Upper lobe of left lung (tissue), 6 donors: ENCODE results near the gene EXT2. TPM values are rescaled to one million over a fixed set of nuclear protein-coding genes. Genes with fewer than 3 reads are reported as not detected.

ENCODE experiments used
- ATAC-seq, 2 donors: fragments of 200-7000 bp; cut with Tn5 transposase; one replicate each; pipeline ENCODE4 v1.9.1; 2022; ENCODE audit warnings: mild to moderate bottlenecking in 2 of 2, moderate library complexity in 2 of 2; ENCODE audit not compliant: low FRiP score in 2 of 2
- DNase-seq, 2 donors: peaks; one replicate each; pipeline ENCODE4 v3.0.0-alpha.2; 2019 to 2020
- H3K27ac ChIP-seq, 4 donors: fragments of 200-600 bp; sonication (generic); one replicate each; pipeline ENCODE4 v1.5.1; 2016 to 2019
- H3K27me3 ChIP-seq, 4 donors: fragments of 200-600 bp; sonication (generic); one replicate each; pipeline ENCODE4 v1.5.1; 2017 to 2019
- H3K36me3 ChIP-seq, 4 donors: fragments of 200-600 bp; sonication (generic); one replicate each; pipeline ENCODE4 v1.5.1; 2016 to 2019
- H3K4me1 ChIP-seq, 4 donors: fragments of 200-600 bp; sonication (generic); one replicate each; pipeline ENCODE4 v1.5.1; 2018 to 2019
- H3K4me3 ChIP-seq, 4 donors: fragments of 200-600 bp; sonication (generic); one replicate each; pipeline ENCODE4 v1.5.1; 2017 to 2019; ENCODE audit warnings: mild to moderate bottlenecking in 2 of 4, moderate library complexity in 1 of 4
- H3K9me3 ChIP-seq, 4 donors: fragments of 200-600 bp; sonication (generic); one replicate each; pipeline ENCODE4 v1.5.1; 2018 to 2019
- CTCF ChIP-seq, 6 experiments: fragments of 450-650 bp in 4 of 6; fragments of 200-600 bp in 2 of 6; sonication (generic) in 2 of 6; IDR thresholded peaks; one replicate each; pipeline ENCODE4 v1.5.1; 2016 to 2019; ENCODE audit warnings: antibody characterized with exemption in 6 of 6
- EP300 ChIP-seq, 4 donors: sonication (generic); formaldehyde crosslinking; IDR thresholded peaks; one replicate each; pipeline ENCODE4 v1.5.1; 2017; ENCODE audit warnings: antibody characterized with exemption in 4 of 4, control low read depth in 2 of 4
- POLR2A ChIP-seq, 4 donors: fragments of 450-650 bp; IDR thresholded peaks; one replicate each; pipeline ENCODE4 v1.5.1; 2016 to 2017; ENCODE audit warnings: antibody characterized with exemption in 4 of 4, mild to moderate bottlenecking in 2 of 4
- POLR2AphosphoS5 ChIP-seq, 2 donors: sonication (generic); formaldehyde crosslinking; IDR thresholded peaks; one replicate each; pipeline ENCODE4 v1.5.1; 2017; ENCODE audit warnings: antibody characterized with exemption in 2 of 2
- WGBS, 2 donors: methylation state at CpG; one replicate each; pipeline ENCODE4 v1.1.5; 2017 to 2018; 5-methylcytosine and 5-hydroxymethylcytosine counted together
- total RNA-seq, 6 donors: library from RNA; depleted of rRNA in 4 of 6; stranded (reverse); fragments of >200 nt in 4 of 6; gene quantifications; one replicate each; pipeline versions ENCODE4 v1.1.0 to v1.2.1, GENCODE V29; 2016 to 2021
- donor health status: DM: no; HTN: no; CAD: no; lungs with moderate emphysema.
- donor health status: DM: no; HTN: yes; CAD: no; lungs with severe emphysema.

The EXT2 gene
- total RNA-seq, 6 donors from 2014 or later = 45.3 to 64.0 (median 57.4) TPM

GRCh38 chr11:44149651-44150050 lies 54.2 kb downstream of the EXT2 start:
- no peaks in the 10 kb centered on the region for H3K9me3 ChIP-seq
- ATAC-seq (no peak), DNase-seq (no peak)
- peaks cover 0 to under 1% (median 0%) of the 10 kb centered on the region in 4 donors for H3K4me1 ChIP-seq
- WGBS, 2 donors = 88 to 93% methylated on average over 2 of the region's 2 CpGs
- TF ChIP-seq EP300 (IDR thresholded peaks at IDR 0.05) = no peak
- TF ChIP-seq CTCF (IDR thresholded peaks at IDR 0.05) = no peak
- no peak for TF ChIP-seq POLR2A (IDR thresholded peaks at IDR 0.05)
- TF ChIP-seq POLR2AphosphoS5 (IDR thresholded peaks at IDR 0.05) = no peak
- no peaks in the 10 kb centered on the region for H3K27me3 ChIP-seq
- H3K4me3 ChIP-seq = no peak overlapping the region
- no peak overlapping the region for H3K27ac ChIP-seq
- H3K36me3 ChIP-seq = peaks cover 0 to 17% (median 4%) of the 10 kb centered on the region in 4 donors

- ATAC-seq (no peak), DNase-seq (no peak)
- WGBS, 2 donors = 88 to 94% methylated on average over 1 of the region's 1 CpG
- Histone ChIP-seq H3K4me3 (no peak overlapping the region), H3K27ac (no peak overlapping the region), H3K36me3 (peaks cover 0 to 17% (median 4%) of the 10 kb centered on the region in 4 donors), H3K27me3 (no peaks in the 10 kb centered on the region), H3K9me3 (no peaks in the 10 kb centered on the region), H3K4me1 (no peaks in the 10 kb centered on the region)
- no peak for TF ChIP-seq POLR2AphosphoS5 (IDR thresholded peaks at IDR 0.05)
Measured at GRCh38 chr11:44150401-44150800, 54.9 kb downstream of the EXT2 start.

- TF ChIP-seq CTCF (IDR thresholded peaks at IDR 0.05) (no peak), POLR2AphosphoS5 (IDR thresholded peaks at IDR 0.05) (no peak), EP300 (IDR thresholded peaks at IDR 0.05) (no peak), POLR2A (IDR thresholded peaks at IDR 0.05) (no peak)
- DNase-seq (no peak), ATAC-seq (no peak)
- Histone ChIP-seq H3K36me3 (peaks cover 0 to 7% (median 1%) of the 10 kb centered on the region in 4 donors), H3K4me1 (no peaks in the 10 kb centered on the region), H3K27ac (no peak overlapping the region), H3K9me3 (peaks cover 0 to 2% (median 0%) of the 10 kb centered on the region in 4 donors), H3K27me3 (no peaks in the 10 kb centered on the region), H3K4me3 (no peak overlapping the region)
- 94 to 100% methylated on average over 2 to 4 of the region's 4 CpGs for WGBS, 2 donors
Measured at GRCh38 chr11:44157019-44157418, 61.5 kb downstream of the EXT2 start.

GRCh38 chr11:44158384-44158783 lies 62.9 kb downstream of the EXT2 start:
- WGBS, 2 donors = 95 to 99% methylated on average over 2 of the region's 2 CpGs
- no peak for TF ChIP-seq EP300 (IDR thresholded peaks at IDR 0.05)
- no peak for TF ChIP-seq POLR2A (IDR thresholded peaks at IDR 0.05)
- TF ChIP-seq POLR2AphosphoS5 (IDR thresholded peaks at IDR 0.05) = no peak
- TF ChIP-seq CTCF (IDR thresholded peaks at IDR 0.05) = no peak

GRCh38 chr11:44159848-44160721 lies 64.6 kb downstream of the EXT2 start:
- H3K27me3 ChIP-seq = no peaks in the 10 kb centered on the region
- ATAC-seq (no peak), DNase-seq (no peak)
- H3K27ac ChIP-seq = no peak overlapping the region
- no peak overlapping the region for H3K4me3 ChIP-seq
- H3K9me3 ChIP-seq = peaks cover 0 to 2% (median 0%) of the 10 kb centered on the region in 4 donors
- peaks cover 0 to 7% (median 1%) of the 10 kb centered on the region in 4 donors for H3K36me3 ChIP-seq
- TF ChIP-seq CTCF (IDR thresholded peaks at IDR 0.05) (no peak), POLR2A (IDR thresholded peaks at IDR 0.05) (no peak), EP300 (IDR thresholded peaks at IDR 0.05) (no peak), POLR2AphosphoS5 (IDR thresholded peaks at IDR 0.05) (no peak)
- no peaks in the 10 kb centered on the region for H3K4me1 ChIP-seq
- WGBS, 2 donors = 85% methylated on average over 1 of the region's 1 CpG

More at GRCh38 chr11:44158384-44158783, 62.9 kb downstream of the EXT2 start:
- no peak overlapping the region for H3K27ac ChIP-seq
- peaks cover 0 to 7% (median 1%) of the 10 kb centered on the region in 4 donors for H3K36me3 ChIP-seq
- peaks cover 0 to 2% (median 0%) of the 10 kb centered on the region in 4 donors for H3K9me3 ChIP-seq
- no peaks in the 10 kb centered on the region for H3K27me3 ChIP-seq
- no peak overlapping the region for H3K4me3 ChIP-seq
- no peaks in the 10 kb centered on the region for H3K4me1 ChIP-seq
- ATAC-seq (no peak), DNase-seq (no peak)
